HL-60/S4 treated with retinoic acid at 250 ng/mL for 4 days and 3 days (cell line): ENCODE data around the gene TAOK3.
"Not testable (repeated sequence)": the region's sequence is repeated elsewhere in the genome, so short reads cannot be mapped to it uniquely, and the experiment has no call there.

Experiments
- in situ Hi-C: fragments of 300-500 bp; cut with MboI; formaldehyde crosslinking; loops from 2 replicates; pipeline ENCODE4 v1.7.0; 2022; ENCODE audit warnings: low sequenced_read_pairs

TAOK3 gene

DNA sequence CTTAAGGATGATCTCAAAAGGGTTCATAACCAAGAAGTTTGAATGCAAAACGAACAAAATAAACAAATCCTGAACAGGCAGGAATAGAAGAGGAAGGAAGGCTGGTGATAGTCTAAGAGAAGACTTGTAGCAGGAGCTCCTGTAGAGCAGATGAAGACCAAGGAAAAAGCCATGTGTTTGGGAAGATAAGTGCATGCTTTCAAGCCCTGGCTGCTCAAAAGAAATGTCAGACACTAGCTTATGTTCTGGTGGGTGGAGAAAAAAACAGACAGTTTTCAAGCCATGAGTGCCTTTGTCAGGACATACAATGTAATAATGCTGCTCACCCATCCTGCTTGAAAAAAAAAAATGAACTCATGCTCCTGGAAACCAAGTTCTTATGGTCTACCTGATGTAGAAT lies 27.4 kb downstream of the TAOK3 start:
- in situ Hi-C loops, result no loop called here

DNA sequence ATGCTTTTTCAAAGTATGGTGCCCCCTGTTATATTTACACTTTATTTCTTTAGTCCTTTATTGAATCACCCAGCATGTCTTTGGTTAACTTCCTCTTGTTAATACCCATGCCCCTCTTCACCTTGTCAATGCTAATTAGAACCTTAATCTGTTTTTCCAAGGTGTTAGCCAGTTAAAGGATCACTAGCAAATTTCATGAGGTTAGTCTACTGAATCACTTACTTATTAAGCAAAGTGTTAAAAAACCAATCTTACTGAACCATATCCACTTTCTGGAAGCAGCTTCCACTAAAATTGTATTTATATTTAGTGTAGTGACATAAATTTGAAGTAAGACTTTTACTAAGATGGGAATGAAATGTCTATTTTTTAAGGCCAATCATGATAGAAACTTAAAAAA lies 27.9 kb downstream of the TAOK3 start:
- in situ Hi-C loops, result no loop called here

DNA sequence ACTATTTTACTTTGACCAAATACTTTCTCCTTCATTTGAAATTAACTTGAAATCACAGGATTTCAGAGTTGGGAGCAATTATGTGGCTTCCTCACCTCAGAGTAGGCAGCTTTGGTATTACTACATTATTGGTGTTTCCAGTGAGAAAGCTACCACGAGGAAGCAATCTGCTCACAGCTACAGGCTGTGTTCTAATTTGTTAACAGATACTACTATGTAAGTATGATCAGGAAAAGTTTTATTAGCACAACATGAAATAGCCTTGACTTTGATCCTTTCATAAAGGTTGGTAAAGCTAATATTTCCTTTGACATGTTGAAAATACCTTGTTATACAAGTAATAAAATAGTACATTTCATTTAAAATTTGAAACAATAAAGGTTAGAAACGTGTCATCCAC lies 30.6 kb downstream of the TAOK3 start:
- in situ Hi-C loops, result no loop called here

DNA sequence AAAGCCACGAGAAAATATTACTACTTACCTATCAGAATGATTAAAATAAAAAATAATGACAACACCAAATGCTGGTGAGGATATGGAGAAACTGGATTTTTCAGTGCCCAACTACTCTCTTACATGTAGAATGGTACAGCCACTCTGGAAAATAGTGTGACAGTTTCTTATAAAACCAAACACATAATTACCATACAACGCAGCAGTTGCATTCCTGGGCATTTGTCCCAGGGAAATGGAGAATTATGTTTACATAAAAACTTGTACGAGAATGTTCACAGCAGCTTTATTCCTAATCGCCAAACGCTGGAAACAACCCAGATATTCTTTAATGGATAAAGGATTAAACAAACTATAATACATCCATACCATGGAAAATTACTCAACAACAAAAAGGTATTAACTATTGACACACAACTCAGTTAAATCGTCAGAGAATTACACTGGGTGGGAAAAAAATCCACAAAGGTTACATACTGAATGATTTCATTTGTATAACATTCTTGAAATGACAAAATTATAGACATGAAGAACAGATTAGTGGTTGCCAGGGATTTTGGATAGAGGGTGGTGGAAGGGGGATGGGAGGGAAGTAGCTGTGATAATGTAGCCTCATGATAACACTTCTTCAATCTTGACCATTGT lies 35.4 kb downstream of the TAOK3 start:
- in situ Hi-C loops, result no loop called here

DNA sequence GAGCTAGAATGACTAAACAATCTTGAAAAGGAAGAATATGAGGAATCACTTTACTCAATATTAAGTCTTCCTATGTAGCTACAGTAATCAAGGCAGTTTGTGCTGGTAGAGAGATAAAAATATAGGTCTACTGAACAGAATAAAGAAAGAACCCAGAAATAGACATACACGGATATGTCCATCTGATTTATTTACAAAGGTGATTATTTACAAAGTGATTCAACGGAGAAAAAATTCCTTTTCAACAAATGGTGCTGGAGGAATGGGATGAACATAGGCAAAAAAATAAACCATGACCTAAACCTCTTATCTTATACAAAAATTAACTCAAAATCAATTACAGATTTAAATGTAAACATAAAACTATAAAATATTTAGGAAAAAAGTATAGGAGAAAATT lies 36.6 kb downstream of the TAOK3 start:
- in situ Hi-C loops, result no loop called here

DNA sequence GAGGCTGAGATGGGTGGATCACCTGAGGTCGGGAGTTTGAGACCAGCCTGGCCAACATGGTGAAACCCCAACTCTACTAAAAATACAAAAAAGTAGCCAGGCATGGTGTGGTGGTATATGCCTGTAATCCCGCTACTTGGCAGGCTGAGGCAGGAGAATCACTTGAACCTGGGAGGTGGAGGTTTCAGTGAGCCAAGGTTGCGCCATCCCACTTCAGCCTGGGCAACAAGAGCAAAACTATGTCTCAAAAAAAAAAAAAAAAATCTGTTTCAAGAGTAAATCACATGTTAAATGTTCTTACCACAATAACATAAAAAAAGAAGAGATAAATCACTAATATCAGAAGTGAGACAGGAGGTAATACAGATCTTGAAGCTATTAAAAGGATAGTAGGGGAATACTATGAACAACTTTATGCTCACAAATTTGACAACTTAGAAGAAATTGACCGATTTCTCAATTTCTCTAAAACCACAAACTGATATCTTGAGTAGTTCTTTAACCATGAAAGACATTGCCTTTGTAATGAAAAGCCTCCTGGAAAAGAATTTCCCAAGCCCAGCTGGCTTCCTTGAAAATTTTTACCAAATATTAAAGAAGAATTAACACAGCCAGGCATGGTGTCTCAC lies 37.7 kb downstream of the TAOK3 start:
- in situ Hi-C loops, result no loop called here

DNA sequence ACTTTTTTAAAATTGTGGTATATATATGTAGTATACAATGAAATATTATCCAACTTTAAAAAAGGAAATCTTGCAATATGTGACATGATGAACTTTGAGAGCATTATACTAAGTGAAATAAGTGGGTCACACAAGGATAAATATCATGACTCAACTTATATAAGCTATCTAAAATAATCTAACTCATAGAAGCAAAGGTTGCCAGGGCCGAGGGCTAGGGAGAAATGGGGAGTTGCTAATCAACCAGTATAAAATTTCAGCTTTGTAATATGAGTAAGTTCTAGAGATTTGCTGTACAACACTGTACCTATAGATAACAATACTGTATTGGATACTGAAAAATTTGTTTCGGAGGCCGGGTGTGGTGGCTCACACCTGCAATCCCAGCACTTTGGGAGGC lies 38.5 kb downstream of the TAOK3 start:
- in situ Hi-C loops, result no loop called here

DNA sequence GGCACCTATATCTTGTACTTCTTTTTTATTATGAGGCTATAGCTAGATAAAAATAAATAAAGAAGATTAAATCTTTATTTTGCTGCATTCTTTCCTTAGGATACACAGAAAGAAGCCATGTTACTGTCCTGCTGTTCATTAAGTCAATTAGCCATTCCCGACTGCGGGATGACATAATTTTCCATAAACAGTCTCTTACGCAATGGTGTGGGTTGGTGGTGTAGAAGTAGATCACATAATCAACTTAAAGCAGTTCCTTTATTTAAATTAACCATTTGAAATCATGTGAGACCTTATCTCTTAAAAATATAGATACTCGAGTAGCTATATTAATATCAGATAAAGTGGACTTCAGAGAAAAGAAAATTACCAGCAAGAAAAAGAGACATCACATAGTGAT lies 40.2 kb downstream of the TAOK3 start:
- in situ Hi-C loops, result no loop called here

DNA sequence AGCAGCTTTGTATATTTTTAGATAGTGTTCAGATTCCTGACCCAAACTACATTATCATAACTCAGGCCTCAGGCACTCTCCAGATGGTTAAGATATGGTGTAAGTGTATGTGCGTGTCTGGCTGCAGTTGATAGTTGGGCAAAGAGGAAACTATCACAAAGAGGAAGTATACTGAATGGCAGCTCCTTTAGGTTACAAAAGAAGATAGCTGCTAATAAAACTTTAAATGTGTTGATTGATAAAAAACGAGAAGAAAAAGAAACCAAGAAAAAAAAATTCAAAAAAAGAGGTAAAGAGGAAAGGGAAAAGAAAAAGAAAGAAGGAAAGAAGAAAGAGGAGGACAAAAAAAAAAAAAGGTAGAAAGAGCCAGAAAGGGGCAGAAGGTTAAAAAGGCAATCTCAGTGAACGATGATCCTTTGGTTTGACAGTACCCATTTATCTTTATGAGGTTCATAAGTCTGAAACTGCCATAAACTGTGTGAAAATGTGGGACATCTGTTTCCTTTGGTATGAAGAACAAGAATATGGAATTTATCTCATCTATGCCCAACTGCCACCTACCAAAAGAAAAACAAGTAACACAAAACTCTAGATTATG lies 42.2 kb downstream of the TAOK3 start:
- in situ Hi-C loops, result no loop called here

DNA sequence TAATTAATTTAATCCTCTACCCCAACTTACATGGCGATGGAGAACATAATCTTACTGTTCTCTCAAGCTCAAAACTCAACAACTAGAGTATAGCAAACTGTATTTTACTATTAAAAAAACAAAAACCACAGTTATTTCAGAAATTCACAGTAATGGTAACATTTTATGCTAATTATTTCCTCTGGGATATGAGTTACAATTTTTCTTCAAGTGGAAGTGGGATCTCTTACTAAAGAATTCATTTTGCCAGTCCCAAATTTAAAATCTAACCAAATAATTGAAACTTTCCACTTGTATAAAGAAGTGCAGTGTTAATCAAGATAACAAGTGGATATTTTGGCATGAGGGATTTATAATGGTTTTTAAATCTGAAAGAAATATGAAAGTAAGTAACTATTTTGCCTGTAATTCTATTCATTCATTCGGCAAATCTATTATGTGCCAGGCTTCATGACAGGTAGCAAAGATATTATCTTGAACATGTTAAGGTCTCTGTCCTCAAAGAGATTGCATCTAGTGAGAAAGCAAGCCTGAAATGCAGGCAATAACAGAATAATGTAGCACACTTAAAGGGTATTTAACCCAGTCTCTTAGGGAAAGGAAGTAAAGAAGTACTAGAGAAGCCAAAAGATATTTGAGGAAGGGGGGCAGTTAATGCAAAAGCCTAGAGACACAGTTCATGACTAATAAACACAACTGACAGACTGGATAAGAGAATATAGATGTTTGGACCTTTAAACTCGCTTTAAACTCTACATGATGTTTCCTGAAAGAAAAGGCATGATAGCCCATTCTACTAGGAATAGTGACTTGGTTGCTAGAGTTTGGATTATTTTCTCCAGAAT lies 44.0 kb downstream of the TAOK3 start:
- in situ Hi-C loops, result no loop called here

DNA sequence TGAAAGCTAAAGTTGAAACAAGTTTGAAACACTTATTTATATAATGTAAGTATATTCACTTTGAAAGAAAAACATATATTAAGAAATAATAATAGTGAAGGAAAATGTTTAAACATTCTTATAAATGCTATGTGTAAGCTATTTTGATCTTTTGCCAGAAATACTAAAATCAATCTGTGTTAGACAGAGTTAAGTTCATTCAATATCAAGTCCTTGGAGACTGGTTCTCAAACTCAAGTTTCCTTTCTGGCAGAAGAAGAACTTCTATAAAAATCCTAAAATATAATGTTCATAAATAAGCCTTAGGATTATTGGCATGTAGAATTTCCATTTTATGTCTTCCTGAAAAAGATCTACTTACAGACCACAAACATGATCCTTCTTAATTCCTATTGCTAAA lies 45.3 kb downstream of the TAOK3 start:
- in situ Hi-C loops, result no loop called here

DNA sequence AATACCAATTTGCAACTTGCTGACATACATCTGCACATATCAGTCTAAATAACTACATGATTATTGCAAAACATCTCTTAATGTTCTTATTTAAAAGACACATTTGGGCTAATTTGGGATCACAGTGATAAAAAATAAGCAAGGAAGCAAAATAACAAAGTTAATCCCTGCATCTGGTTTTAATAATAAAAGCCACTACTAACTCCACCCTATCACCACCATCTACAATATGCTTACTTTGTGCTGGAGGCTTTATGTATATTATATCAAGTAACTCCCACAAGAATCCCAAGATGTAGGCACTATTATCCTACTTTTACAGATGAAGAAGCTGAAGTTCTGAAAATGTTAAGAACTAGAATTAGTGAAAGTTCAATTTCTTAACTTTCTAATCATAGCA lies 45.7 kb downstream of the TAOK3 start:
- in situ Hi-C loops, result no loop called here

DNA sequence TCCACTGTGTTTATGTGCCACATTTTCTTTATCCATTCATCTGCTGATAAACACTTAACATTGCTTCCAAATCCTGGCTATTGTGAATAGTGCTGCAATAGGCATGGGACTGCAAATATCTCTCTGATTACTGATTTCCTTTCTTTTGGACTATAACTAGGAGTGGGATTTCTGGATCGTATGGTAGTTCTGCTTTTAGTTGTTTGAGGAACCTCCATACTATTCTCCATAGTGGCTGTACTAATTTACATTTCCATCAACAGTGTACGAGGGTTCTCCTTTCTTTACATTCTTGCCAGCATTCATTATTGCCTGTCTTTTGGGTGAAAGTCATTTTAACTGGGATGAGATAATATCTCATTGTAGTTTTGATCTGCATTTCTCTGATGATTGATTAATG lies 47.6 kb downstream of the TAOK3 start:
- in situ Hi-C loops, result no loop called here

DNA sequence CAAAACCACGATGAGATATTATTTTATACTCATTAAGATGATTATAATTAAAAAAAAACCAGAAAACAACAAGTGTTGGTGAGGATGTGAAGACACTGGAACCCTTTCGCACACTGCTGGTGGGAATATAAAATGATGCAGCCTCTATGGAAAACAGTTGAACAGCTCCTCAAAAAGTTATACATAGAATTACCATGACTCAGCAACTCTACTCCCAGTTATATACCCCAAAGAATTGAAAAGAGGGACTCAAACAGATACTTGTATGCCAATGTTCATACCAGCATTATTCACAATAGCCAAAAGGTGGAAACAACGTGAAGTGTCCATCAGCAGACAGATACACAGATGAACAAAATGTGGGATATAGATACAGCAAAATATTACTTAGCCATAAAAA lies 53.1 kb downstream of the TAOK3 start:
- in situ Hi-C loops, result no loop called here

DNA sequence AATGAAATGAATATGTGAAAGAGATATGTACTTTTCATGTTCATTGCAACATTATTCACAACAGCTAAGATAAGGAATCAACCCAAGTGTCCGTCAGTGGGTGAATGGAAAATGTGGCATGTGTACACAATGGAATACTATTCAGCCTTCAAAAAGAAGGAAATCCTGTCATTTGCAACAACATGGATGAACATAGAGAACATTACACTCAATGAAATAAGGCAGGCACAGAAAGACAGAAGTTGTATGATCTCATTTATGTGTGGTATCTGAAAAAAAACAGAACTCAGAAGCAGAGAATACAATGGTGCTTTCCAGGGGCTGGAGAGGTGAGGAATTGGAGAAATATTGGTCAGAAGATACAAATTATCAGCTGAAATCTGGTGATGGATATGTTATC lies 54.0 kb downstream of the TAOK3 start:
- in situ Hi-C loops, result no loop called here

DNA sequence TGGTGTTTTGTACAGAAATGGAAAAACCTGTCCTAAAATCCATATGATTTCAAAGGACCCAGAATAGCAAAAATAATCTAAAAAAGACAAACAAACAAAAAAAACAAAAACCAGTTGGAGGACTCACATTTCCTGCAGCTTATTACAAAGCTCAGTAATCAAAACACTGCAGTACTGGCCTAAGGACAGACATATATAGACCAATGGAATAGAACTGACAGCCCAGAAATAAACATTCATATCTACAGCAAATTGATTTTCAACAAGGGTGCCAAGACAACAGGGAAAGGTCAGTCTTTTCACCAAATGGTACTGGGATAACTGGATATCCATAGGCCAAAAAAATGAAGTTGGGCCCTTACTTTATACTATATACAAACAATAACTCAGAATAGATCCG lies 55.0 kb downstream of the TAOK3 start:
- in situ Hi-C loops, result no loop called here

DNA sequence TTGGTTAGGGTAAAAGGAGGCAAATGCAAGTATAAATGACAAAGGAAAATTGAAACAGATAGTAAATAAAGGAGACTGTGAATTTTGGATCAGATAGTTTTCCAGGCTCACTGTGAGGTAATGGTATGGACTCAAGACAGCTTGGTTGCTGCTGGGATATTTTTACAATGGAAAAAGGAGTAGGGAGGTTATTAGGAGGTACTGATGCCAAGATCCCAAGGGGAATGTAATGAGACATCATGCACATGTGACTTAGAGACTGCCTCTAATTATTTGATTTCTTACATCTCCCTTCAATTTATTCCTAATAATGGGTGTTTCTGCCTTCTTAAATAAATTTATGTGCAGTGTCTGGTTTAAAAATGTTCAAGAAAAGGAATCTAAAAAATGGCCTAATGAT lies 56.9 kb downstream of the TAOK3 start:
- in situ Hi-C loops, result no loop called here

DNA sequence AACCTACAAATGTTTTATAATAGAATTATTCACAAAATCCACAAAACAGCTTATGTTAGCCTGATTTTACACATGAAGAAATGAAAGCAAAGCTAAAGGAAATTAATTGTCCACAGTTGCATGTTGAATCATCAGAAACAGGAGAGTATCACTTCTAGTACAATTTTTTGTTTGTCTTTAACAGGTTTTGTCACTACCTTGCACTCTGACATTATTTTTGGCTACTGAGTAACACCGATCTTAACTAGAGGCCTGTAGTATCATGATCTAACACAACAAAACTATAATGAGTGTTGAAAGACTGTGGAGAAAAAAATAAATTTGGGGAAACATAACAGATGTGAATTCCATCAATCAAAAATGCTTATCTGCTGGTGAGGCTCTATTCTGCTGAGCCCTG lies 60.1 kb downstream of the TAOK3 start:
- in situ Hi-C loops, result no loop called here

DNA sequence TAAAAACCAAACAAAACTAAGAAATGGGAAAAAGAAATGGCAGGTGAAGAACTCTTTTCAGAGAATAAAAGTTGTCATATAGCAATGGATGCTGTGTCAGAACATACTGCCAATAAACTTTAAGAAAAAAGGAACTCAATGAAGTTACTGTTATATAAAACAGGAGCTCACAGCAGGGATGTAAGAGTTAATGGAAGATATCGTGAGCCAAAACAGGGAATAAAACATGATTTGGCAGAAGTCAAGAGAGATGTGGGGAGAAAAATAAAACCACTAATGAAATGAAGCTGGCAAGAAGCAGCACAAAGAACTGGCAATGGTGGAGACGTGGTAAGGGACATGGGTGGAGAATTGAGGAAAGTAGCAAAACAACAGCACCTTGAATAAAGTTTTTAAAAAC lies 61.0 kb downstream of the TAOK3 start:
- in situ Hi-C loops, result no loop called here

DNA sequence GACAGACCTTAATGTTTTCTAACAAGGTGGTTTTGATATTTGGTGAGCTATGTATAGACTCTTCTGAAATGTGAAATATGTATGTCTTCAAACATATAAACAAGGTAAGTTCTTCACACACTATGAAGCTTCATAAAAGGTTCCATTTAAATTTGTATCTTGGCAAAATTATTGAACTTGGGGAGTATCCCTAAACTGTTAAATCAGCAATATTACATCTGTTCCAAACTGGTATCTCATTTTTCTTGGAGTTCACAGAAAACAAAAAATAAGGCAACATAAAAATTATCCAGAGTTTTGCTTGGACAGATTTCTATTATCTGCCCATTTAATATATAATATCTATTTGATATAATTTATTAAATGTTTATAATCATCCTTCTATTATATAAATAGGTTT lies 62.4 kb downstream of the TAOK3 start:
- in situ Hi-C loops, result no loop called here

DNA sequence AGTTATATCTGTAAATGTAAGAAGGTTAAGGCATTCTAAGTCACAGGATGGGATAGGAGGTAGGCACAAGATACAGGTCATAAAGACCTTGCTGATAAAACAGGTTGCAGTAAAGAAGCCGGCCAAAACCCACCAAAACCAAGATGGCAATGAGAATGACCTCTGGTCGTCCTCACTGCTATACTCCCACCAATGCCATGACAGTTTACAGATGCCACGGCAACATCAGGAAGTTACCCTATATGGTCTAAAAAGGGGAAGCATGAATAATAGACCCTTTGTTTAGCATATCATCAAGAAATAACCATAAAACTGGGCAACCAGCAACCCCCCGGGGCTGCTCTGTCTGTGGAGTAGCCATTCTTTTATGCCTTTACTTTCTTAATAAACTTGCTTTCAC lies 64.7 kb downstream of the TAOK3 start:
- in situ Hi-C loops, result not testable (repeated sequence)
